GM19463 (cell line): Measurements from ENCODE around the gene TRMU.
"Not testable (repeated sequence)": the region's sequence is repeated elsewhere in the genome, so short reads cannot be mapped to it uniquely, and the experiment has no call there.

Source experiments
- ATAC-seq: cut with Tn5 transposase; IDR thresholded peaks from one replicate; pipeline ENCODE4 v1.9.1; 2021; ENCODE audit warnings: mild to moderate bottlenecking, moderate library complexity; ENCODE audit not compliant: unreplicated experiment

The TRMU gene

GRCh38 chr22:46299101-46299500 lies 36.4 kb upstream of the TRMU start:
- ATAC-seq = no peak

DNA sequence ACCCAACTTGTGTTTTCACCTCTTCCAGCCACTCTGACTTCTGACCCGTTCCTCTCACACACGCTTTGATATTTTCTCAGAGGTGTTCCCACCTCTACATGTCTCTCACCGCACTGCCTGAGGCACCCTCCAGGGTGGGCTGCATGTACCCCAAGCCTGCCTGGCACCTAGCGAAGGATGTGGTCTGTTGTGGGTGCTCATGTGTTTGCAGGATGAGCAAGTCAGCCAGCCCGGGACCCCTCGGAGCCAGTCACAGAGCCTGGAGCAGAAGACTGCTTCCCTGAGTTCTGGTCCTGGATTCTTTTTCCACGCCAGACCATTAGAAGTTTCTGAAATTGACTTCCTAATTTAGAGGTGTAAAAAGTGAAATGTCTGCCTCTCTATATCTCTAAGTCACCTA lies 35.0 kb upstream of the TRMU start:
- ATAC-seq = no peak

GRCh38 chr22:46303347-46303965 lies 32.1 kb upstream of the TRMU start:
- no peak for ATAC-seq

- no peak for ATAC-seq
These were observed 27.1 kb upstream of the TRMU start for GRCh38 chr22:46308283-46308988.

DNA sequence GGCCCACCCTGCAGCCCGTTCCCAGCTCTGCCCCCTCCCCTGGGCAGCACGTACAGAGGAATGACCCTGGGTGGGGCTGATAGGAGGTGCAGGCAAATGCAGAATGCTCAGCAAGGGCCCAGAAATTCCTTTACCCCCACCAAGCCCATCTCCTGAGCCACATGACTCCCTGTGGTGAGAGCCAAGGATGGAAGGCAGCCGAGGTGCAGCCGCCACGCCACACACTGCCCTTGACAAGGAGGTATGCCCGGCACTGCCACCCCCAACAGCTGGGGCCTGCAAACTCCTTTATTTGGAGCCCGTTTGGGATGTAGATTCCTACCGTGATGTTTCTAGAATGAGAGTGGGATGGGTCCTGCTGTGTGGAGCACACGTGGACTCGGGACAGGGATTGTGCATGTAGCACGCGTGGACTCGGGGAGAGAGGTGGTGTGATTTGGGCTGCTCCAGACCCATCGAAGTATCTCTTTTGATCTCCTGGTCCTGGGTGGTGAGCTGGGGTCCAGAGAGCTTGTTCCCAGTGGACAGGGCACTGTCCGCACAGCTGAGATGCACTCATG lies 25.9 kb upstream of the TRMU start:
- no peak for ATAC-seq

DNA sequence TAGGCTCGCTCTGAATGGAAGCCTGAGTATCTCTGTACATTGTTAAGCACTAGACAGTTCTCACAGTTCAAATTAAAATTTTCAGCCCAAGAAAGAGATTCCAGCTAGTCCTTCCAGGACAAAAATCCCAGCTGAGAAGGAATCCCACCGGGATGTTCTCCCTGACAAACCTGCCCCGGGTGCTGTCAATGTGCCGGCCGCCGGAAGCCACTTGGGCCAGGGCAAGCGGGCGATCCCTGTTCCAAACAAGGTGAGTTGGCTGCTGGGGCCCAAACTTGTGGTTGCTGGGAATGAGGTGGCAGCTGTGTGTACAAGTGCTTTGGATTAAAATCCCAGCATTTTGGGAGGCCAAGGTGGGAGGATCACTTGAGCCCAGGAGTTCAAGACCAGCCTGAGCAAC lies 23.5 kb upstream of the TRMU start:
- no peak for ATAC-seq

GRCh38 chr22:46312848-46313247 lies 22.7 kb upstream of the TRMU start:
- ATAC-seq = not testable (repeated sequence)

DNA sequence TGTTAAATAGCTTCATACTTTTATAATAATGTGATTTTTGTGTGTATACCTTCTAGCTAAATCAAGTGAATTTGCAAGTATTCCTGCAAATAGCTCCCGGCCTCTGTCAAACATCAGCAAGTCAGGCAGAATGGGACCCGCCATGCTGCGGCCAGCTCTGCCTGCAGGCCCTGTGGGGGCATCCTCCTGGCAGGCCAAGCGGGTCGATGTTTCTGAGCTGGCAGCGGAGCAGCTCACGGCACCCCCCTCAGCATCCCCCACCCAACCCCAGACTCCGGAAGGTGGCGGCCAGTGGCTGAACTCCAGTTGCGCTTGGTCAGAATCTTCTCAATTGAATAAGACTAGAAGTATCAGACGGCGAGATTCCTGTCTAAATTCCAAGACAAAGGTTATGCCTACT lies 19.5 kb upstream of the TRMU start:
- ATAC-seq = no peak

DNA sequence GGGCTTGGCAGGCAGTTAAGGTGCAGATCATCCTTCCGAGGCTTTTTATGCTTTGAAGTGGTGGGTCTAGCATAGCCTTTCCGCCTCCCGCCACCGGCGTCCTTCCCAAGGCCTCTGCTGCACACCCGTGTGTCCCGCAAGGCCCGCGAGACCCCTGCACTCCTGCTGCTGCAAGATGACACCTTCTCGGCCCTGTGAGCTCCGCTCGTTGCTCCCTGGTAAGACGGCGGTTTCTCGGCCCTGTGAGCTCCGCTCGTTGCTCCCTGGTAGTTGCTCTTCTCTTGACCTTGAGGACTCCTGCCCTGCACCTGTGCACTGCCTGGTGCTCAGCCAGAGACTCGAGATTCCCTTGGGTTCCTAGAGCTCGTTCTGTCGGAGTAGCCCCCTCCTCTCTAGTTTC lies 17.9 kb upstream of the TRMU start:
- no peak for ATAC-seq

GRCh38 chr22:46318576-46318975 lies 16.9 kb upstream of the TRMU start:
- ATAC-seq = no peak

DNA sequence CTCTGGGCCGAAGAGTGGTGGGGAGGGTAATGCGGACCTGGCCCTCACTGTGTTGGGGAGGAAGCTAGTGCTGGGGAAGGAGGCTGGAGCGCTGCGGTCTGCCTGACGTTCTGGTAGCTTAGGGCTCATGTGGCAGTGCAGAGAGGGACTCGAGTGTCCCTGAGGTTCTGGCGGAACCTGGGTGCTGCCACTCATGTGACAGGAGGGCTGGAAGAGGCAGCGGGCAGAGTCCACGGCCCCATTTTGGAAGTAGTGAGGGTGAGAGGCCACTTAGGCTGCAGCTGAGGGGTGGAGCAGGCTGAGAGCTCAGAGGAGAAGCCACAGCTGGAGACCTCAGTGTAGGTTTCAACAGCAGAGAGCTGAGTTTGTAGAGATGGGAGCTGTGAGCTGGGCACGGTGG lies 16.2 kb upstream of the TRMU start:
- no peak for ATAC-seq

- no peak for ATAC-seq
These were observed 15.3 kb upstream of the TRMU start for GRCh38 chr22:46320166-46320710.

GRCh38 chr22:46320716-46321386 lies 14.7 kb upstream of the TRMU start:
- no peak for ATAC-seq

- ATAC-seq = no peak
These were observed 12.8 kb upstream of the TRMU start for GRCh38 chr22:46322711-46323110.

- no peak for ATAC-seq
These were observed 12.4 kb upstream of the TRMU start for GRCh38 chr22:46323162-46323561.

DNA sequence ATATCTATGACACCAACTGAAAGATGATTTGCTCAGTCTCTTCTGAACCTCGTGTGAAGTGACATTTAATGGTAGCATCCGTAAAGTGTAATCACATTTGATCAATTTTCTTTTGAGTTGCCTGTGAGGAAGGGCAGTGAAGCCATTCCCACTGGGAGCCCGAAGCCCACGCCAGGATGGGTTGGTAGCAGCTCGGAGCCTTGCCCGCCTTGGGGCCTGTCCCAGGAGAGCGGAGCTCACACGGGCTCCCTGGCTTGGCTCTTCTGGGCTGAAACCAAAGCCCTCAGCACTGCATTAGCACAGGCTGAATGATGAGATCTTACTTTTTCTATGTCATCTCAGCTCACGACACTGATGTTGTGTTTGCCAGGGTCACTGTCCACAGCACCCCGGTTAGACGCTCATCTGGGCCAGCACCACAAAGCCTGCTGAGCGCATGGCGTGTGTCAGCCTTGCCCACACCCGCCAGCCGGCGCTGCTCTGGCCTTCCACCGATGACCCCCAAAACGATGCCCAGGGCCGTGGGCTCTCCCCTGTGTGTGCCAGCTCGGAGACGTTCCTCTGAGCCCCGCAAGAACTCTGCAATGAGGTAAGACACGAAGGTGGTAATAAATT lies 9.3 kb upstream of the TRMU start:
- no peak for ATAC-seq

DNA sequence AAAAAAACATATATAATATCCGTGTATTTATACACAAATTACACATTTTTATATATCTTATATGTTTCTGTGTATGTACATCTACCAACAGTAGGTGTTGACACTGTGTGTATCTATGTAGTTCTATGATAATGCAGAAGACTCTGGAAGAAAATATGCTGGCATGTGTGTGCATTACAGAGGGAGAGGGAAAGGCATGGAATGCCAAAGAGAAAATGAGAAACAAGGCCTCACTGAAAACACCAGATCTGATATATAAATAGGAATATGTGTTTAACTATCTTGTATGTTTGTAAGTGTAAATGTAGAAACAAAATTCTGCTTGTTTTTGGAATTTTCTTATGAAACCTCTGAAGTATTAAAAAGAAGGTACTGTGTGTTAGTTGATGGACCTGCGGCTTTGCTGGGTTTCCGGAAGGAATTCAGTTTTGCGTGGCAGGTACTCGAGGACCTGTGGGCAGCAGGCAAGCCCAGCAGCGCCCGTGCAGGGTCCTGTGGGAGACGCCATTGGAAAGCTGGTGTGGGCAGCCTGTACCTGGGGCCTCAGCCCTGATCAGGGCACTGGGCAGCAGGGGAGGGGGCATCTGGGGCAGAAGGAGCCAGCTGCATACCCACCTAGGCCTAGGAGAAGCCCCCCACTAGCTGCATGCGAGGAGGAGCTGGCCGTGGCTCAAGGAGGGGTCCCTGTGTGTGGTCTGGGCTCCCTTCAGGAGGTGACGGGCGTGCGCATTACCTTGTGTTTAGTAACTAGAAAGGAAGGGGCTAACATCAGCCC lies 7.6 kb upstream of the TRMU start:
- no peak for ATAC-seq

GRCh38 chr22:46328797-46329196 lies 6.7 kb upstream of the TRMU start:
- no peak for ATAC-seq

- no peak for ATAC-seq
These were observed 5.9 kb upstream of the TRMU start for GRCh38 chr22:46329616-46330015.

DNA sequence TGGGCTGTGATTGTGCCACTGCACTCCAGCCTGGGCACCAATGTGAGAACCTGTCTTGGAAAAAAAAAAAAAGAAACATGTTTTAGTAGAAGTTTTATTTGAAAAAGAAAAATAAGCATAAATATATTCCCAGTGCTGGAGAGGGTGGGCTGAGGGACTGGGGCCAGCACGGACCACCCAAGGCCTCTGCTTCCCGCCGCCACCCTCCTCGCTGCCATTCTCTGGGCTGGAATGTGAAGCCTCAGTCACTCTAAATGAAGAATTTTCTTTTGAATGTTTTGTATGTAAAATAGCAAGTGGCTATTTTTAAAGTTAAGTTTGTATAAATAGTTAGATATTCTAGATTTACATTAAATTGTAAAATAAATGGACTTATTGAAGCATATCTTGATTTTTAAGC lies 5.1 kb upstream of the TRMU start:
- ATAC-seq = no peak

- no peak for ATAC-seq
These were observed 4.0 kb upstream of the TRMU start for GRCh38 chr22:46331496-46331895.
